Bronchial epithelial cell (primary cell): ENCODE data around the gene HMCN2. TPM values are rescaled to one million over a fixed set of nuclear protein-coding genes. Genes with fewer than 3 reads are reported as not detected.

ENCODE experiments used
- DNase-seq: peaks from one replicate; pipeline ENCODE4 v3.0.0-alpha.2; 2010; ENCODE audit warnings: low read depth
- FAIRE-seq: peaks from 2 replicates; lab custom pipeline; 2011; peaks lifted over from hg19 to GRCh38; lab: Jason Lieb, UNC
- H3K27me3 ChIP-seq: 2 replicates; pipeline ENCODE4 v1.5.1; 2011; ENCODE audit warnings: low read length; ENCODE audit not compliant: control insufficient read depth, insufficient read depth
- H3K36me3 ChIP-seq: 2 replicates; pipeline ENCODE4 v1.5.1; 2011; ENCODE audit warnings: low read length; ENCODE audit not compliant: control insufficient read depth, insufficient read depth
- H3K4me3 ChIP-seq: 2 replicates; pipeline ENCODE4 v1.5.1; 2011; ENCODE audit warnings: mild to moderate bottlenecking, low read depth, low read length, control low read depth
- CTCF ChIP-seq: IDR thresholded peaks from 2 replicates; pipeline ENCODE4 v1.5.1; 2011; ENCODE audit warnings: mild to moderate bottlenecking, moderate library complexity, low read length, control low read depth, inconsistent platforms; ENCODE audit not compliant: insufficient read depth, severe bottlenecking
- total RNA-seq: library from RNA; depleted of rRNA; stranded (reverse); fragments of >200 nt; gene quantifications from 2 replicates; pipeline ENCODE4 v1.2.1, GENCODE V29; 2014

Gene HMCN2
- total RNA-seq, 1 donor from 2014 or later, result under 0.01 TPM

- no peak for FAIRE-seq
- no peak for TF ChIP-seq CTCF
- Histone ChIP-seq H3K27me3 (no peaks in the 10 kb centered on the region), H3K4me3 (no peak overlapping the region), H3K36me3 (peaks cover 2% of the 10 kb centered on the region)
- DNase-seq, result no peak
These were observed 208.5 kb downstream of the HMCN2 start for GRCh38 chr9:130474106-130474505.

DNA sequence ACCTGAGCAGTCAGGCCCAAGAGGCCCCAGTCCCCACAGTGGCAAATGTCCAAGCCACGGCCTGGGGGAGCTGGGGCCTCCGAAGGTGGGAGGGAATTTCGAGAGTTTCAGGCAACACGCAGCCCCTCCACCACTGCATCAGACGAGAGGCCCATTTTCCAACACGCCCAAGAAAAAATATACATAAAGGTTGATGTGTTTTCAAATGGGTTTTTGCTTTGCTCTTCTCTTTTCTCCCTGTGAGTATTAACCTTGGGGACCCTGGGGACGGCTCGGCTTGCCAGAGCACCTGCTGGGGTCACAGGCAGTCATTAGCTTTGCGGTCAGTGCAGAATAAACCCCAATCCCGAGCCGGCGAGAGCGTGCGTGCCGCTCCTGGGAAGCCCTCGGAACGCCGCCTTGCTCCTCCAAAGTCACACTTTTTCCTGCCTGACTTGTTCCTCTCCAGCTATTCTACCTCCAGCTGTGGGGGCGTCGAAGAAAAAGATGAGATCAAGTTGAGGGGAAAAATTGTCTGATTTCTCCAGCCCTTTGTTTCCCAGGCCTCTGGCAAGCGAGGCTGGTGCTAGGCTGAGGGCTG, 210.7 kb downstream of the HMCN2 start:
- TF ChIP-seq CTCF, result no peak
- FAIRE-seq, result no peak

DNA sequence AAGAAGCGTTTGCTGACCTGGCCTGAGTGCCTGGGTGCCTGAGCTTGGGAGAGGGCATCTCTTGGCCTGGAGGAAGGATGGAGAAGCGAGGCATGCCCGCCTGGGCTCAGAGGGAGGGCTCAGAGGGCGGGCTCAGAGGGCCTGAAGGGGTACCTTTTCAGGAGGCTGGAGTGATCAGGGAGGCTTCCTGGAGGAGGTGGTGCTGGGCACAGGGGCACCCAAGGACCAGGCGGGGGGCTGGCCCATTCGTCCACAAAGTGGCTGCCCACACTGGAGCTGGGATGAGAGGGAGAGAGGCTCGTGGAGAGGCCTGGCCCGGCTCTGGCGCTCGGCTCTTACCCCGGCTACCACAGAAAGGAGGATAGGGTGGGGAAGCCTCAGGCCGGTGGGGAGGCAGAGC, 212.0 kb downstream of the HMCN2 start:
- no peak overlapping the region for H3K4me3 ChIP-seq
- TF ChIP-seq CTCF, result no peak
- H3K36me3 ChIP-seq, result peaks cover 3% of the 10 kb centered on the region
- no peaks in the 10 kb centered on the region for H3K27me3 ChIP-seq
- FAIRE-seq, result no peak
- no peak for DNase-seq

More for the DNA sequence above, 210.7 kb downstream of the HMCN2 start:
- Histone ChIP-seq H3K27me3 (no peaks in the 10 kb centered on the region), H3K4me3 (no peak overlapping the region), H3K36me3 (peaks cover 3% of the 10 kb centered on the region)
- no peak for DNase-seq

DNA sequence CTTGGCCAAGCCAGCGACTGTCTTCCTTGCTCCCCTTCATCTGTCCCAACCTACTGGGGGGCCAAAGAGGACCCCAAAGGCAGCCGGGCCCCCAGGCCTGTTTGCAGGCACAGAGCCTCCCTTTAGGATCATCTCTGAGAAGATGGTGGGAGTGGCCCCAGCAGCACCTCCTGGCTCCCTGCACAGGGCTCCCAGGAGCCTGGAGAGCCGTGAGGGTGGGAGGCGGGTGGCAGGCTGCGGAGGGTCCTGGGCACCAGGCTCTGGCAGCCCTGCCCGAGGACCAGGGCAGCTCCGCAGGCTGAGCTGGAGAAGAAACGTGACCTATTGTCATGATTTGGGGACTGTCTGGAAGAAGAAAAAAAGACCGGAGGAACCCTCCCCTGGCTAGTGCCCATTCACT, 212.6 kb downstream of the HMCN2 start:
- no peaks in the 10 kb centered on the region for H3K27me3 ChIP-seq
- no peak for TF ChIP-seq CTCF
- peaks cover 3% of the 10 kb centered on the region for H3K36me3 ChIP-seq
- no peak overlapping the region for H3K4me3 ChIP-seq
- FAIRE-seq (no peak), DNase-seq (no peak)

GRCh38 chr9:130478736-130479575, 213.4 kb downstream of the HMCN2 start:
- peaks cover 3% of the 10 kb centered on the region for H3K36me3 ChIP-seq
- H3K27me3 ChIP-seq, result no peaks in the 10 kb centered on the region
- DNase-seq (no peak), FAIRE-seq (no peak)
- TF ChIP-seq CTCF, result no peak
- H3K4me3 ChIP-seq, result no peak overlapping the region
